Measurements from ENCODE around the gene PROSER3.

DNA sequence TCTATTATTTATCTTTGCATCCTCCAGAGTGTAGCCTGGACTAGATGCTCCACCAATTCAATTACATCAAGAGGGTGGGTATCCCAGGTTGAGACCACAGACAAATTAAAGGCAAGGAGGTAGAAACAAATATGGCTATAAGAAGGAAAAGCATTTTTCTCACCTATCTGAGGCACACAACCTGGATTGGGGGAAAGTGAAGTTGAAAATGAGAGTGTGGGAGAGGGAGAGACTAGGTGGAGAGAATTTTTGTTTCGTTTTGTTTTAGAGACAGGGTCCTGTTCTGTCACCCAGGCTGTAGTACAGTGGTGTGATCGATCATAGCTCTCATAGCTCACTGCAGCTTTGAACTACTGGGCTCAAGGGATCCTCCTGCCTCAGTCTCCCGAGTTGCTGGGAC, 60.5 kb downstream of the PROSER3 start:
- TF ChIP-seq, protein P1, sequence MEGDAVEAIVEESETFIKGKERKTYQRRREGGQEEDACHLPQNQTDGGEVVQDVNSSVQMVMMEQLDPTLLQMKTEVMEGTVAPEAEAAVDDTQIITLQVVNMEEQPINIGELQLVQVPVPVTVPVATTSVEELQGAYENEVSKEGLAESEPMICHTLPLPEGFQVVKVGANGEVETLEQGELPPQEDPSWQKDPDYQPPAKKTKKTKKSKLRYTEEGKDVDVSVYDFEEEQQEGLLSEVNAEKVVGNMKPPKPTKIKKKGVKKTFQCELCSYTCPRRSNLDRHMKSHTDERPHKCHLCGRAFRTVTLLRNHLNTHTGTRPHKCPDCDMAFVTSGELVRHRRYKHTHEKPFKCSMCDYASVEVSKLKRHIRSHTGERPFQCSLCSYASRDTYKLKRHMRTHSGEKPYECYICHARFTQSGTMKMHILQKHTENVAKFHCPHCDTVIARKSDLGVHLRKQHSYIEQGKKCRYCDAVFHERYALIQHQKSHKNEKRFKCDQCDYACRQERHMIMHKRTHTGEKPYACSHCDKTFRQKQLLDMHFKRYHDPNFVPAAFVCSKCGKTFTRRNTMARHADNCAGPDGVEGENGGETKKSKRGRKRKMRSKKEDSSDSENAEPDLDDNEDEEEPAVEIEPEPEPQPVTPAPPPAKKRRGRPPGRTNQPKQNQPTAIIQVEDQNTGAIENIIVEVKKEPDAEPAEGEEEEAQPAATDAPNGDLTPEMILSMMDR (IDR thresholded peaks at IDR 0.05), result no peak
- TF ChIP-seq POLR2A (IDR thresholded peaks at IDR 0.05), result no peak

All from adrenal gland (tissue), 5 donors.